Measurements from ENCODE around the gene NHP2.

GRCh38 chr5:178170455-178170854 lies 16.8 kb upstream of the NHP2 start:
- no peak for TF ChIP-seq POLR2A (IDR thresholded peaks at IDR 0.05)
- no peak for TF ChIP-seq CTCF (IDR thresholded peaks at IDR 0.05)
- TF ChIP-seq EP300 (IDR thresholded peaks at IDR 0.05; ENCODE audit: low read depth) = no peak
